MM.1S (cell line): ENCODE results near the gene AGPAT1.

ENCODE experiments used
- CTCF ChIP-seq: fragments of 300-600 bp; sonication (generic); IDR thresholded peaks from 2 replicates; pipeline ENCODE4 v1.5.1; 2016; ENCODE audit warnings: antibody characterized with exemption, low read length, mixed read lengths
- EZH2phosphoT487 ChIP-seq: fragments of 300-600 bp; sonication (generic); IDR thresholded peaks from 2 replicates; pipeline ENCODE4 v1.6.1; 2018; ENCODE audit warnings: antibody characterized with exemption, low read length

GRCh38 chr6:32127409-32127716 lies 48.5 kb downstream of the AGPAT1 start:
- TF ChIP-seq EZH2phosphoT487 (no peak), CTCF (no peak)
